HG03457 (cell line): ENCODE measurements around the gene DCAF12.
"Not testable (repeated sequence)": the region's sequence is repeated elsewhere in the genome, so short reads cannot be mapped to it uniquely, and the experiment has no call there.

Source experiments
- ATAC-seq: cut with Tn5 transposase; IDR thresholded peaks from one replicate; pipeline ENCODE4 v1.9.1; 2021; ENCODE audit warnings: moderate number of reproducible peaks; ENCODE audit not compliant: unreplicated experiment

Gene DCAF12

GRCh38 chr9:34126207-34127034, at the start of gene DCAF12:
DCAF12 (minus strand) TSS chr9:34126698; CDS start chr9:34126431, 267 bp downstream.
- ATAC-seq: peak; percentile 64

GRCh38 chr9:34176089-34176488, 49.6 kb upstream of the DCAF12 start:
- no peak for ATAC-seq

DNA sequence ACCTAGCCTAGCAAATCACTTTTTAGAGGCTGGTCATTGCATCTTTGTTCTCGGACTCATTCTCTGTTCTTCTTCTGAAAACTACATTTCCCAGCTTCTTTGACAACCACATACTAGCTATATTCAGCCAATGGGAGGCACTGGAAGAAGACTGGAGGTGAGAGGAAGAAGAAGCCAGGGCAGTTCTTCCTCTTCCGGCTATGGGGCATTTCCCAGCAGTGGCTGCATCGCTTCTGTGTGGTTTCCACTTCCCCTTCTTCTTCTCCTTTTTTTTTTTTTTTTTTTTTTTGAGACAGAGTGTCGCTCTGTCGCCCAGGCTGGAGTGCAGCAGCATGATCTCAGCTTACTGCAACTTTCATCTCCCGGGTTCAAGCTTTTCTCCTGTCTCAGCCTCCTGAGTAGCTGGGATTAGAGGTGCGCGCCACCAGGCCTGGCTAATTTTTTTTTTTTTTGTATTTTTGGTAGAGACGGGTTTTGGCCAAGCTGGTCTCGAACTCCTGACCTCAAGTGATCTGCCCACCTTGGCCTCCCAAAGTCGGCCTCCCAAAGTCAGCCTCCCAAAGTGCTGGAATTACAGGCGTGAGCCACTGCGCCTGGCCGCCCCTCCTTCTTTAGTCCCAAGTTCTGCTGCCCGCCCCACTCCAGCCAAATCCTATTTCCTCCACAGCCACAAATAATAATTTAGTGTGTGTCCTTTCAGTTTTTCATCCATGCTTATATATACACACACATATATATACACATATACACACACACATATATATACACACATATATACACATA, 45.4 kb upstream of the DCAF12 start:
- no peak for ATAC-seq

DNA sequence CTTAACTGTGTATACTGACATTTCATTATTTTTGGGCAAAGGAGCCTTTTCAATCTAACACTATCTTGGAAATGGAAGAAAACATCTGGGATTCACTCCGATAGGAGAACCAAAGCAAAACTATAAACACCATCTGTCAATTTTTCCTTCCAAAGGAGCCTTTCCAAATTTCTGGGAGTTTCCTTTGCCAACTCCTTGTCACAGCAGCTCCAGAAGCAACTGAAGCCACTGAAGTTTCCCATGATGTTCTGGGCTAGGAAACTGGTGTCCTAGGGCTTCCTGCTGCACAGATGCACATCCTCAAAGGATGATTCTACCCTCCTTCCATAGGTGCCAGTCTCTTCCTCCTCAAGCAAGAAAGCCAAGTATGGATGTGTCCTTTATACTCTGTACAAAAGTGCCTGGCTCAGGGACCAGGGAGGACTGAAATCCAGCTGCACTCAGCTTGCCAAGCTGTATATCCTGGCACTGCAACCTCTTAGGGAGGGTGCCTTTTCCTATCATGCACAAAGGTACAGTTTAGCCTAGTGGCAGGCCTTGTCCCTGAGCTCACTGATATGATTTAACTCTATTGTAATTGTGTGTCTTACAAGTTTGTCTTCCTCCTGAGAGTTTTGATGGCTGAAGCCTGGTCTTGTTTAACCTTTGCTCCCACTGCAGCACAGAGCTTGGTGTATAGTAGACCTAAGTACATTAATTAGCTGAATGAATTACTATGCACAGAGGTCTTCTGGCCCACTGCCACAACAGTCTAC, 43.9 kb upstream of the DCAF12 start:
- no peak for ATAC-seq

GRCh38 chr9:34169125-34169524, 42.6 kb upstream of the DCAF12 start:
- ATAC-seq: no peak

- no peak for ATAC-seq
Observed at GRCh38 chr9:34163434-34163833, 36.9 kb upstream of the DCAF12 start.

GRCh38 chr9:34158362-34158869, 31.9 kb upstream of the DCAF12 start:
- no peak for ATAC-seq

GRCh38 chr9:34157898-34158297, 31.4 kb upstream of the DCAF12 start:
- no peak for ATAC-seq

GRCh38 chr9:34157318-34157717, 30.8 kb upstream of the DCAF12 start:
- no peak for ATAC-seq

- ATAC-seq: no peak
Observed at GRCh38 chr9:34154057-34154456, 27.6 kb upstream of the DCAF12 start.

DNA sequence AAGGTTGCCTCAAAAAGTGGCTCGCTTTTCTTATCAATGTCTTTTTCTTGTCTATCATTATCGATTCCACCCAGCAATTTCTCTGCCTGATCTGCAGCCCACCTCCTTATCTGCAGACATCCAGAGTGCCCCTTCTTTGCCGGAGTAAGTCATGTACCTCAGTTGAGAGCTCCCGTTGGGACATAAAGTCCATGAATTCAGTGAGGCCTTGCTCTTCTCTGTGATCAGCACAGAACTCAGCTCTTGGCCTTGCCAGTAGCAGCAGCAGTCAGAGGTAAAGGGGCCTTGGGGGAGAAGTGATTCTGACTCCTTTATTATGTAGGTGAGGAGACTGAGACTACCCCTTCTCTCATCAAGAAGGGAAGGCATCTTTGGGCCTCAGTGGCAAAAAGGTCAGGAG, 24.9 kb upstream of the DCAF12 start:
- ATAC-seq: no peak

DNA sequence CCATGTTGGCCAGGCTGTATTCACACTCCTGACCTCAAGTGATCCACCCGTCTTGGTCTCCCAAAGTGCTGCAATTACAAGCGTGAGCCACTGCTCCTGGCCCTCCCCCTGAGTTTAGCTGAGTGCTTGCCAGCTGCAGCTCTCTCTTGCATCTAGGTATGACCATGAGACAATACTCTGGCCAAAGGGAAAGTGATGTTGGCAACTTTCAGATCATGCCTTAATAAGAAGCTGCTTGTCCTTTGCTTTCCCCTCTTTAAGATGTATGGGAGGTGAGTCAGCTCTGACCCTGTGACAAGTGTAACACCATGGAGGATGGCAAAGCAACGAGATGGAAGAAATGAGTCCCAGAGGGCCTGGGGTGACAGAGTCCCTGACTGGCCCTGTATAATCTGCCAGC, 18.7 kb upstream of the DCAF12 start:
- no peak for ATAC-seq

- ATAC-seq: no peak
Observed at GRCh38 chr9:34143116-34143515, 16.6 kb upstream of the DCAF12 start.

DNA sequence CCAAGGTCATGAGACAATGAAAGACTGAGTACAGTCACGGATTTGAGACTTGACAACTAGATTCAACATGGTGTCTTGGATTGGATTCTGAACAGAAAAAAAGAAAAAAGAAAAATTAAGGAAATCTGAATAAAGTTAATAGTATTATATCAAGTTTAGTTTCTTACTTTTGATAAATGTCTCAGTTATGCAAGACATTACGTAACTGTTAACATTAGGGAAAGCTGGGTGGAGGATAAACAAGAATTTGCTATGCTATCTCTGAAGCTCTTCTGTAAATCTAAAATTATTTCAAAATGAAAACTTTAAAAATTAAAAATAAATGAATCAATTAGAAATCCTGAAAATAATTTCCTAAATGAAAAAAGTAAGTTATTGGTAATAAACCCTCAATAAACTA, 14.4 kb upstream of the DCAF12 start:
- no peak for ATAC-seq

GRCh38 chr9:34139477-34140146, 13.1 kb upstream of the DCAF12 start:
- no peak for ATAC-seq

- ATAC-seq: not testable (repeated sequence)
Observed at GRCh38 chr9:34138644-34139043, 12.1 kb upstream of the DCAF12 start.

- ATAC-seq: no peak
Observed at GRCh38 chr9:34134521-34134920, 8.0 kb upstream of the DCAF12 start.

DNA sequence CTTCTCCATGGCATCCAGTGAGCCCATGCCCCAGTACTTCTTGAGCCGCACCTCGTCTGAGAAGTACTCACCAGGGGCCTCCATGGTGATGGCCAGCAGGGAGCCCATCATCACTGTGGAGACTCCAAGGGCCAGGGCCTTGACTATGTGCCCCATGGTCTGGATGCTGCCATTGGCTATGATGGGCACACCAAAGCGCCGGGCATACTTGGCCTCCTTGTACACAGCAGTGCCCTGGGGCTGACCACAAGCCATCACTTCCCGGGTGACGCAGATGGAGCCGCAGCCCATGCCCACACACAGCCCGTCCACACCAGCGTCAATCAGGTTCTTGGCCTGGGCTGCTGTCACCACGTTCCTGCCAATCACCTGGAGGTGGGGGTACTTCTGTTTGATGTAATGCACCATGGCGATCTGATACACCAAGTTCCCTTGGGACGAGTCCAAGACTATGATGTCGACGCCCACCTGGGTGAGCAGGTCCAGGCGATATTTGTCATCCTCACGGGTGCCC, 7.0 kb upstream of the DCAF12 start:
- no peak for ATAC-seq

DNA sequence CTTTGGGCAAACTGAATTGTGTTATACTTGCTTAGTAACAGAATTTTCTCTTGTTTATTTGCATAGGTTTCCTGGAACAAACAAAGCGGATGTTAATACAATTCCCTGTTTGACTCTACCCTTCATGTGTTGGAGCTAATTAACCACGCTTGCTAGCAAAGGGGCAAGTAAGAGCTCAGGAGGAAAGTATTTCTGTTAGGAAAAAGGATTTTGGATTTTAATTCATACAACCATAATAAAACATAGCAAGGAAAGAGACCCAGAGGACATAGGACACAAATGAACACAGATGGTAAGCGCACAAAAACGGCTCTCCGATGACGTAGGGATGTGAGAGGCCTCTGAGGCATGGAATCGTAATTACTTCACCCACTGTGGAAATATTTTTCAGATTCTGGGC, 5.1 kb upstream of the DCAF12 start:
- no peak for ATAC-seq
